Urothelium cell line (cell line): ENCODE results near the gene STYXL1.

Experiments
- DNase-seq: peaks from one replicate; pipeline ENCODE4 v3.0.0; 2011; ENCODE audit warnings: low spot score, mixed read lengths
- FAIRE-seq: peaks from 2 replicates; lab custom pipeline; 2011; peaks lifted over from hg19 to GRCh38; lab: Jason Lieb, UNC

STYXL1 gene

GRCh38 chr7:75982306-75983064, 65.3 kb downstream of the STYXL1 start:
- FAIRE-seq (no peak), DNase-seq (no peak)

- DNase-seq = no peak
- FAIRE-seq = peak; percentile 23
Observed at GRCh38 chr7:75981453-75982305, 66.1 kb downstream of the STYXL1 start.

- FAIRE-seq = no peak
Observed at GRCh38 chr7:75981203-75981452, 66.7 kb downstream of the STYXL1 start.

GRCh38 chr7:75980430-75981202, 67.2 kb downstream of the STYXL1 start:
- FAIRE-seq = no peak
- no peak for DNase-seq

More at GRCh38 chr7:75981203-75981452, 66.7 kb downstream of the STYXL1 start:
- DNase-seq = no peak

- FAIRE-seq (no peak), DNase-seq (no peak)
Observed at GRCh38 chr7:75979759-75980429, 67.9 kb downstream of the STYXL1 start.

GRCh38 chr7:75977743-75978142, 70.1 kb downstream of the STYXL1 start:
- DNase-seq (no peak), FAIRE-seq (no peak)

- FAIRE-seq (no peak), DNase-seq (no peak)
Observed at GRCh38 chr7:75971961-75972763, 75.6 kb downstream of the STYXL1 start.

GRCh38 chr7:75971309-75971960, 76.4 kb downstream of the STYXL1 start:
- DNase-seq (no peak), FAIRE-seq (no peak)

GRCh38 chr7:75969704-75970498, 77.9 kb downstream of the STYXL1 start:
- no peak for FAIRE-seq

GRCh38 chr7:75969182-75969581, 78.6 kb downstream of the STYXL1 start:
- DNase-seq (no peak), FAIRE-seq (no peak)

More at GRCh38 chr7:75969704-75970498, 77.9 kb downstream of the STYXL1 start:
- DNase-seq = no peak

GRCh38 chr7:75968561-75969001, 79.2 kb downstream of the STYXL1 start:
- FAIRE-seq (no peak), DNase-seq (no peak)

GRCh38 chr7:75968012-75968411, 79.8 kb downstream of the STYXL1 start:
- FAIRE-seq = no peak
- DNase-seq = no peak

- DNase-seq (no peak), FAIRE-seq (no peak)
Observed at GRCh38 chr7:75967487-75967997, 80.3 kb downstream of the STYXL1 start.

GRCh38 chr7:75967055-75967454, 80.7 kb downstream of the STYXL1 start:
- FAIRE-seq = no peak

GRCh38 chr7:75966190-75966961, 81.4 kb downstream of the STYXL1 start:
- FAIRE-seq (no peak), DNase-seq (no peak)

More at GRCh38 chr7:75967055-75967454, 80.7 kb downstream of the STYXL1 start:
- DNase-seq = no peak

GRCh38 chr7:75965617-75966016, 82.2 kb downstream of the STYXL1 start:
- FAIRE-seq = no peak

GRCh38 chr7:75963381-75963995, 84.3 kb downstream of the STYXL1 start:
- DNase-seq (no peak), FAIRE-seq (no peak)

More at GRCh38 chr7:75965617-75966016, 82.2 kb downstream of the STYXL1 start:
- no peak for DNase-seq
